ENCODE measurements around the gene HYPK.

DNA sequence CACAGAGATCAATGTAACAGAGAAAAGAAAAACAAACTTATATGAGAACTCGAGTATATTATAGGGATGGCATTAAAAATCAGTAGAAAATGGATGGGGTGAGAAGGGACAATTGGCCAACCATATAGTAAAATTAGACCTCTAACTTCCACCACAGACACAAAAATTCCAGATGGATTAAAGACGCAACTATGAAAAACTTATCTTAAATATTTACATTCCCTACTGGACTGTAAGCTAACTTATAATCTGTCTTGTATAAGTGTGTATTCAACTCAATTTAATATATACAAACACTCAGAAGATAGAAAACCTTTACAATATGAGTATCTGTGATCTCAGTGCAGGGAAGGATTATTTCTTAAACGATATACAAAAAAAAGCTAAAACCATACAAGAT is 21.1 kb downstream of the HYPK start:
- TF ChIP-seq, protein P1, sequence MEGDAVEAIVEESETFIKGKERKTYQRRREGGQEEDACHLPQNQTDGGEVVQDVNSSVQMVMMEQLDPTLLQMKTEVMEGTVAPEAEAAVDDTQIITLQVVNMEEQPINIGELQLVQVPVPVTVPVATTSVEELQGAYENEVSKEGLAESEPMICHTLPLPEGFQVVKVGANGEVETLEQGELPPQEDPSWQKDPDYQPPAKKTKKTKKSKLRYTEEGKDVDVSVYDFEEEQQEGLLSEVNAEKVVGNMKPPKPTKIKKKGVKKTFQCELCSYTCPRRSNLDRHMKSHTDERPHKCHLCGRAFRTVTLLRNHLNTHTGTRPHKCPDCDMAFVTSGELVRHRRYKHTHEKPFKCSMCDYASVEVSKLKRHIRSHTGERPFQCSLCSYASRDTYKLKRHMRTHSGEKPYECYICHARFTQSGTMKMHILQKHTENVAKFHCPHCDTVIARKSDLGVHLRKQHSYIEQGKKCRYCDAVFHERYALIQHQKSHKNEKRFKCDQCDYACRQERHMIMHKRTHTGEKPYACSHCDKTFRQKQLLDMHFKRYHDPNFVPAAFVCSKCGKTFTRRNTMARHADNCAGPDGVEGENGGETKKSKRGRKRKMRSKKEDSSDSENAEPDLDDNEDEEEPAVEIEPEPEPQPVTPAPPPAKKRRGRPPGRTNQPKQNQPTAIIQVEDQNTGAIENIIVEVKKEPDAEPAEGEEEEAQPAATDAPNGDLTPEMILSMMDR (IDR thresholded peaks at IDR 0.05; ENCODE audit: borderline replicate concordance, extremely low read depth, low read length, poor library complexity, severe bottlenecking): no peak
- TF ChIP-seq EZH2 (IDR thresholded peaks at IDR 0.05; ENCODE audit: borderline replicate concordance, low read depth, low read length, severe bottlenecking): no peak
